ENCODE data around the gene FAM184A. TPM values are rescaled to one million over a fixed set of nuclear protein-coding genes. Genes with fewer than 3 reads are reported as not detected.

Gene FAM184A
- 11.3 and 12.1 TPM in 2 replicates for total RNA-seq (2021; fragmentation: NEBNext Ultra II Directional; extraction: Animal tissue kit (Norgen Biotek cat#: 25700))
- 3.0 and 6.3 TPM in 2 replicates for polyA plus RNA-seq (2011; rRNA removed)
- 6.2 TPM for polyA plus RNA-seq (2011; cell fraction: cytosol; rRNA removed)
- polyA plus RNA-seq (2011; cell fraction: nucleus; rRNA removed): 7.4 TPM
- polyA plus RNA-seq (2012, experiment 1 of 2): 6.9 to 10.6 TPM (median 6.9 TPM) in 4 replicates
- polyA plus RNA-seq (2012, experiment 2 of 2): 0.92 TPM
- 10.6 TPM for polyA plus RNA-seq (2013, experiment 1 of 2)
- 9.0 TPM for polyA plus RNA-seq (2013, experiment 2 of 2)
- polyA minus RNA-seq (2011; rRNA and poly(A)+ RNA removed): 4.4 and 5.8 TPM in 2 replicates
- polyA minus RNA-seq (2011; cell fraction: cytosol; rRNA and poly(A)+ RNA removed): 4.5 TPM
- polyA minus RNA-seq (2011; cell fraction: nucleus; rRNA and poly(A)+ RNA removed): 14.3 TPM
- long read RNA-seq, experiment 1, partial matches to known transcripts: 4 of 5 reads
- long read RNA-seq, experiment 1, other reads (novel, unspliced or antisense): 1 of 5 reads
- long read RNA-seq, experiment 2: 0 reads

DNA sequence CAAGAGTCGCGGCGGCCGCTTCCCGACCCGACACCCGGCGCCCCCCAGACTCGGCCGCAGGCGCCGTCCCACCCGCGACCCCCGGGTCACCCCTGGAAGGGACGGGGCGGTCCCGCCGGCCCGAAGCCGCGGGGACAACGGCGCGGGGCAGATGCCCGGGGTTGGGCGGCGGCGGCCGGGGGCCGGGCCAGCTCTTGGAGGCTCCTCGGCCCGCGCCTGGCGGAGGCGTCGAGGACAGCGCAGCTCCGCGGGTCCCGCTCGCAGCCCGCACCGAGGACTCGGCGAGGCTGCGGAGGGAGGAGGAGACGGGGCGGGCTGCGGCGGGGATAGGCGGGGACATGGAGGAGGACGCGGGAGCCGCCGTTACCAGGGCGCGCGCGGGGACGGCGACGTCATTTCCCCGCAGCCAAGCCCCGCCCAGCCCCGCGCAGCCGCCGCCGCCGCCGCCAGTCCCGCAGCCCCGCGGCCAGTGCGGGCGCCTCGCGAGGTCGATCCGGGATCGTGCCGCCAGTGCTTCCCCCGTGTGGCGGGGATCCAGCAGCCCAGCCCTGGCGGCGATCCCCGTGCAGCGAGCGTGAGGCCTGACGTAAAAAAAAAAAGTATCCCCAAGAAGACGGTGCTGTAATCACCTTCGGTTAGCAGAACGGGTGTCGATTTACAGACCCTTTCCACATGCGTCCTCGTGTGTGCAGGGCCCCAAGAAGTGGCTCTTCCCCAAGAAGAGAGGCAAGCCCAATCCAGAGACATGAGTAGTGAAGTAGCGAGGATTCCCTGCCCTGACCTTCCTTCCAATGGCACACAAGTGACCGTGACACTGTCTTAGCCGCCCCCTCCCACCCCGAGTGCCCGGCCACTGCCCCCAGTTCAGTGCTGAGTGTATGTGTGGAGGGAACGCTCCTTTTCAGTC lies at the start of gene FAM184A:
Gene FAM184A, minus strand, starts transcription at position 289 of the 907 bp plus-strand sequence. CDS start 365 bp downstream, outside the sequence.
- Histone ChIP-seq H3K9me3 (ENCODE audit: insufficient read depth in 2 of 2, low read depth in 1 of 2, low read length in 1 of 2) (peaks cover 17 to 20% of the 10 kb centered on the region in 2 experiments), H4K5ac (ENCODE audit: insufficient read length, low read depth, low read length) (peak within 1 kb of the TSS; percentile 58), H3K4ac (replicated peaks; ENCODE audit: insufficient read length, low read depth, low read length) (no peak within 1 kb of the TSS), H3K27me3 (replicated peaks in 1 of 4; ENCODE audit: control insufficient read depth in 3 of 4, extremely low read depth in 1 of 4, insufficient read depth in 3 of 4, low read length in 3 of 4) (peaks cover 0 to 18% (median 6%) of the 10 kb centered on the region in 4 experiments; a peak in 3 of 7 replicates), H3K9ac (replicated peaks in 1 of 4; ENCODE audit: extremely low read depth in 1 of 4, low read depth in 3 of 4, low read length in 3 of 4) (peak within 1 kb of the TSS; percentile 22 to 75 (median 60); a peak in 6 of 7 replicates), H4K8ac (ENCODE audit: extremely low read depth, insufficient read depth, low read length) (peak within 1 kb of the TSS; percentile 88), H3K27ac (ENCODE audit: low read depth, low read length) (no peak within 1 kb of the TSS), H3K23ac (ENCODE audit: insufficient read length) (no peak within 1 kb of the TSS), H2BK5ac (ENCODE audit: low read depth, low read length) (no peak within 1 kb of the TSS), H3K56ac (replicated peaks; ENCODE audit: insufficient read length, low read depth, low read length) (peak within 1 kb of the TSS; percentile 52), H3K23me2 (ENCODE audit: low read depth, low read length) (peaks cover 6% of the 10 kb centered on the region; the same call in 1 of the 2 replicates), H2BK120ac (replicated peaks; ENCODE audit: low read depth, low read length) (no peak within 1 kb of the TSS), H4K91ac (replicated peaks; ENCODE audit: insufficient read length, low read length) (peak within 1 kb of the TSS; percentile 79), H2BK12ac (ENCODE audit: low read depth, low read length) (0 out of 2 replicates have a peak within 1 kb of the TSS, but pooled peaks have one; percentile 60), H3K4me1 (replicated peaks in 1 of 4; ENCODE audit: control insufficient read depth in 3 of 4, insufficient read depth in 4 of 4, low read length in 3 of 4) (peaks cover 0 to 5% (median 2%) of the 10 kb centered on the region in 4 experiments; a peak in 3 of 7 replicates), H3K79me2 (ENCODE audit: control insufficient read depth in 1 of 2, insufficient read depth in 2 of 2, low read length in 2 of 2) (0 out of 4 replicates have a peak, but pooled peaks cover 0 to 4% of the 10 kb centered on the region in 2 experiments), H4K20me1 (replicated peaks in 1 of 2; ENCODE audit: control insufficient read depth in 1 of 2, insufficient read depth in 2 of 2, low read length in 2 of 2) (no peaks in the 10 kb centered on the region), H2AFZ (ENCODE audit: low read length) (peak within 1 kb of the TSS; percentile 89), H2BK15ac (ENCODE audit: low read length) (no peak within 1 kb of the TSS), H3K79me1 (ENCODE audit: low read depth, low read length) (no peaks in the 10 kb centered on the region), H2BK20ac (ENCODE audit: low read length) (no peak within 1 kb of the TSS), H3K4me3 (ENCODE audit: extremely low read depth in 1 of 4, insufficient read depth in 2 of 4, low read depth in 3 of 4, low read length in 4 of 4) (peak within 1 kb of the TSS; percentile 47 to 66 (median 62)), H3K36me3 (ENCODE audit: control insufficient read depth in 2 of 4, insufficient read depth in 4 of 4, low read length in 3 of 4) (no peaks in the 10 kb centered on the region), H2AK5ac (ENCODE audit: low read depth, low read length) (no peak within 1 kb of the TSS), H3K4me2 (ENCODE audit: insufficient read depth in 1 of 2, low read depth in 2 of 2, low read length in 2 of 2) (peak within 1 kb of the TSS; percentile 71 to 94), H3K18ac (ENCODE audit: extremely low read depth, low read length) (no peak within 1 kb of the TSS; the same call in 1 of the 2 replicates), H3K14ac (ENCODE audit: insufficient read length) (no peak within 1 kb of the TSS)
- FAIRE-seq: no peak
- peak; percentile 7 to 80 for DNase-seq (ENCODE audit: low read depth in 1 of 2, low spot score in 2 of 2)
- ChIA-PET CTCF (ENCODE audit: partially characterized antibody) (interaction anchor here (0.6 to 2.8 kb wide), 22 partner anchors 8 to 182 kb away, joined by 3 to 15 read pairs (median 4); no protein-coding TSS in a partner anchor), POLR2A (ENCODE audit: partially characterized antibody) (interaction anchor here (0.6 to 1.6 kb wide), 7 partner anchors 12 to 170 kb away, joined by 3 to 5 read pairs (median 3); no protein-coding TSS in a partner anchor)
- WGBS, 2 experiments (ENCODE audit: extremely low coverage in 1 of 2, insufficient coverage in 1 of 2, insufficient read length in 1 of 2, insufficient replicate concordance in 2 of 2, low coverage in 1 of 2, low lambda C conversion rate in 2 of 2, missing lambda C conversion rate in 1 of 2): 3% methylated on average over 48 of the region's 103 CpGs; no CpG with 5 or more reads in 1 of the 2 experiments
- TF ChIP-seq, protein P1, sequence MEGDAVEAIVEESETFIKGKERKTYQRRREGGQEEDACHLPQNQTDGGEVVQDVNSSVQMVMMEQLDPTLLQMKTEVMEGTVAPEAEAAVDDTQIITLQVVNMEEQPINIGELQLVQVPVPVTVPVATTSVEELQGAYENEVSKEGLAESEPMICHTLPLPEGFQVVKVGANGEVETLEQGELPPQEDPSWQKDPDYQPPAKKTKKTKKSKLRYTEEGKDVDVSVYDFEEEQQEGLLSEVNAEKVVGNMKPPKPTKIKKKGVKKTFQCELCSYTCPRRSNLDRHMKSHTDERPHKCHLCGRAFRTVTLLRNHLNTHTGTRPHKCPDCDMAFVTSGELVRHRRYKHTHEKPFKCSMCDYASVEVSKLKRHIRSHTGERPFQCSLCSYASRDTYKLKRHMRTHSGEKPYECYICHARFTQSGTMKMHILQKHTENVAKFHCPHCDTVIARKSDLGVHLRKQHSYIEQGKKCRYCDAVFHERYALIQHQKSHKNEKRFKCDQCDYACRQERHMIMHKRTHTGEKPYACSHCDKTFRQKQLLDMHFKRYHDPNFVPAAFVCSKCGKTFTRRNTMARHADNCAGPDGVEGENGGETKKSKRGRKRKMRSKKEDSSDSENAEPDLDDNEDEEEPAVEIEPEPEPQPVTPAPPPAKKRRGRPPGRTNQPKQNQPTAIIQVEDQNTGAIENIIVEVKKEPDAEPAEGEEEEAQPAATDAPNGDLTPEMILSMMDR (IDR thresholded peaks at IDR 0.05; ENCODE audit: control extremely low read depth in 1 of 3, insufficient read depth in 1 of 3, low read depth in 1 of 3, low read length in 3 of 3): peak; percentile 56 to 75 (median 72)
- no peak for TF ChIP-seq SIN3A (conservative IDR thresholded peaks at IDR 0.05 in 1 of 2, IDR thresholded peaks at IDR 0.05 in 1 of 2; ENCODE audit: low read depth in 1 of 2, low read length in 2 of 2)
- no peak for TF ChIP-seq CHD1 (IDR thresholded peaks at IDR 0.05; ENCODE audit: low read depth, low read length)
- TF ChIP-seq MAX (IDR thresholded peaks at IDR 0.05): peak; percentile 77
- TF ChIP-seq CREB1 (IDR thresholded peaks at IDR 0.05): peak; percentile 58
